EL (cell line): Measurements from ENCODE around the gene ADPGK.

Source experiments
- DNase-seq: peaks from one replicate; pipeline ENCODE4 v3.0.0-alpha.2; 2016

ADPGK gene

GRCh38 chr15:72787526-72787925 lies 4.0 kb upstream of the ADPGK start:
- no peak for DNase-seq

GRCh38 chr15:72786676-72787345 lies 3.3 kb upstream of the ADPGK start:
- no peak for DNase-seq

- DNase-seq = no peak
Observed at GRCh38 chr15:72786242-72786641, 2.7 kb upstream of the ADPGK start.

- no peak for DNase-seq
Observed at GRCh38 chr15:72785841-72786240, 2.3 kb upstream of the ADPGK start.

- no peak for DNase-seq
Observed at GRCh38 chr15:72785432-72785831, 1.9 kb upstream of the ADPGK start.

- DNase-seq = no peak
Observed at GRCh38 chr15:72784456-72784876, 908 bp upstream of the ADPGK start.

- peak; percentile 37 for DNase-seq
Observed at GRCh38 chr15:72783004-72783639, 436 bp downstream of the ADPGK start.

- no peak for DNase-seq
Observed at GRCh38 chr15:72782274-72783003, 1.1 kb downstream of the ADPGK start.

GRCh38 chr15:72781631-72782030 lies 1.9 kb downstream of the ADPGK start:
- no peak for DNase-seq

- DNase-seq = no peak
Observed at GRCh38 chr15:72778796-72779195, 4.8 kb downstream of the ADPGK start.

- no peak for DNase-seq
Observed at GRCh38 chr15:72774696-72775383, 8.7 kb downstream of the ADPGK start.

GRCh38 chr15:72771329-72771725 lies 12.2 kb downstream of the ADPGK start:
- no peak for DNase-seq

GRCh38 chr15:72770673-72771328 lies 12.8 kb downstream of the ADPGK start:
- DNase-seq = no peak

- DNase-seq = no peak
Observed at GRCh38 chr15:72766780-72767179, 16.8 kb downstream of the ADPGK start.

GRCh38 chr15:72766025-72766424 lies 17.5 kb downstream of the ADPGK start:
- DNase-seq = no peak

GRCh38 chr15:72764656-72765055 lies 18.9 kb downstream of the ADPGK start:
- DNase-seq = no peak

- no peak for DNase-seq
Observed at GRCh38 chr15:72760590-72761260, 22.8 kb downstream of the ADPGK start.

- DNase-seq = peak; percentile 86
Observed at GRCh38 chr15:72758182-72758581, 25.4 kb downstream of the ADPGK start.

- no peak for DNase-seq
Observed at GRCh38 chr15:72754096-72754495, 29.5 kb downstream of the ADPGK start.

GRCh38 chr15:72751751-72752455 lies 31.7 kb downstream of the ADPGK start:
- no peak for DNase-seq

- DNase-seq = no peak
Observed at GRCh38 chr15:72749700-72750099, 33.9 kb downstream of the ADPGK start.

- no peak for DNase-seq
Observed at GRCh38 chr15:72740219-72740618, 43.3 kb downstream of the ADPGK start.
